ENCODE results near the gene JARID2. TPM values are rescaled to one million over a fixed set of nuclear protein-coding genes. Genes with fewer than 3 reads are reported as not detected.

The JARID2 gene
- polyA plus RNA-seq, 3 donors: 26.8 to 28.2 (median 28.0) TPM

DNA sequence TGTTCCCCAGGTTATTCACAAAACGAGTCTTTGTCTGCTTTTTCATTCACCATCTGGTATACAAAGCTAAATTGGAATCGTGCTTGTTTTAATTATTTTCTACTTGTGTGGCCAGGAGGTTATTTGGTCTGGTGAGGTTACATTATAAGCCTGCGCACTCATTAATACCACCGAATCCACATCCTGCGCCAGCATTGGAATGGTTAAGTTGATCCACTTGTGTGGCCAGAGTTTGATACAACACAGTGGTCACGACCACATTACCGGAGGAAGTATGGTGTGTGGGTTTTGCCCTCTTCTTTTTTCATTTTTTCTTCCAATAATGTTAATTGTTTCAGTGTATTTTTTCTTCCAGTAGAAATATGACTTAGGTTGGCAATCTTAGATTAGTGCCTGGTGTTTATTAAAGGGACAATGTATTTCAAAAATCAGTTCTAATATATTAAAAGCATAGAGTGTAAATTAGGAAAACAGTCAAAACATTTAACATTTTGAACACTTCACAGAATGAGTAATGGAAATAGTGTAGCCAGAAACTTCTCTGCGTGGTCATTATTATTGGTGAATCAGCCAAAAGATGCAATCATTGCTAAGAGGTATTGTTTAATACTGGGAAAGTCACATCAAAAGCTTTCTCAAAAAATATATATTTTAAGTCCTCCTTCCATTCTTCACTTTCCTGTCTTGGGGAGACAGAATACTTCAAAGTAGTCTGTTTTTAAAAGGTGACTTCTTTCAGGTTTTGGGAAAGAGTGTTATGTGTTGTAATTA is 84.5 kb downstream of the JARID2 start:
- DNase-seq (ENCODE audit: low read depth in 3 of 3, low spot score in 2 of 3): no peak

DNA sequence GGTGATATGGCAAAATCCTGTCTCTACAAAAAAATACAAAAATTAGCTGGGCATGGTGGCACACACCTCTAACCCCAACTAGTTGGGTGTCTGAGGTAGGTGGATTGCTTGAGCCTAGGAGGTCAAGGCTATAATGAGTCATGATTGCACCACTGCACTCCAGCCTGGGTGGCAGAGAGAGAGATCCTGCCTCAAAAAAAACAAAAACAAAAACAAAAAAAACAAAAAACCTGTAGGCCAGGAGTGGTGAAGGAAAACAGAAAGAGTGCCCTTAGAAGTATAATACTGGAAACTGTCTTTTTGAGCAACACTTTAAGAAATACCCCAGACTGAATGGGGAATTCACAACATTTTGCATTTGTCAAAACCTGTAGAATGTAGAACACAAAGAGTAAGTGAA is 85.3 kb downstream of the JARID2 start:
- no peak for DNase-seq (ENCODE audit: low read depth in 3 of 3, low spot score in 2 of 3)

DNA sequence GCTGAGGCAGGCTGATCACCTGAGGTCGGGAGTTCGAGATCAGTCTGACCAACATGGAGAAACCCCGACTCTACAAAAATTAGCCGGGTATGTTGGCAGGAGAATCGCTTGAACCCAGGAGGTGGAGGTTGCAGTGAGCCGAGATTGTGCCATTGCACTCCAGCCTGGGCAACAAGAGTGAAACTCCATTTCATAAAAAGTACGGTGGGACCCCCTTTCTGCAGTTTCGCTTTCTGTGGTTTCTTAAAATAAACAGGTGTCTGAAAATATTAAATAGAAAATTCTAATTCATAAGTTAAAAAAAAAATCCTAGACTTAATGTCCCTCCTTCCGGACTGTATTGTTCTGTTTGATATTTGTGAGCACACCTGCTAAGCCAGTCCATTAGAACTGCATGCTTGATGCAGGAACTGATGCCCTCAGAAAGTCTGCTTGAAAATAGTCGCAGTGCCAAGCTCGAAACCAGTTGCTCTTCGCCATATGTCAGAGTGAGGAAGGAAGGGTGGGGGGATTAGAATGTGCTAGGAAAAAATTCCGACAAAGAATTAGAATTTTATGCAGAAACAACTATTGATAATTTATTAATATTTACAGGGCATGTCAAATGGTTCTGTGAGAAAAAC is 85.9 kb downstream of the JARID2 start:
- no peak for DNase-seq (ENCODE audit: low read depth in 3 of 3, low spot score in 2 of 3)

DNA sequence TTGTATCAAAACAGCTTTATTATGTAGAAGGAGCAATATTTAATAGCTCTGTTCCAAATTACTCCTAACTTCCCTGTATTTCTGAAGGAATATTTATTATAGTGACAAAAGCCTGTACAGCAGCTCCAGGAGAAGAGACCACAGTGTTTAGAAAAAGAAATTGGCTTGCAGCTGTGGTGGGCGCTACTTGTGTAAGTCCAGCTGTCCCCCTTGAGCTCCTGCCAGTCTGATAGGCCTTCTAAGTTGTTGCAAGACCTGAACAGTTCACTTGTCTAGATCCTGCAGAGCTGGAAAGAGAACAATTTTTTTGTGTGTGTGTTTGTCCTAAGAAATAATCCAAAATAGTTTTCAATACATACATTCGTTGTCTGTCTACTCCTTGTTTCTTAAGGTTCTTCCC is 86.6 kb downstream of the JARID2 start:
- DNase-seq (ENCODE audit: low read depth in 3 of 3, low spot score in 2 of 3): no peak

DNA sequence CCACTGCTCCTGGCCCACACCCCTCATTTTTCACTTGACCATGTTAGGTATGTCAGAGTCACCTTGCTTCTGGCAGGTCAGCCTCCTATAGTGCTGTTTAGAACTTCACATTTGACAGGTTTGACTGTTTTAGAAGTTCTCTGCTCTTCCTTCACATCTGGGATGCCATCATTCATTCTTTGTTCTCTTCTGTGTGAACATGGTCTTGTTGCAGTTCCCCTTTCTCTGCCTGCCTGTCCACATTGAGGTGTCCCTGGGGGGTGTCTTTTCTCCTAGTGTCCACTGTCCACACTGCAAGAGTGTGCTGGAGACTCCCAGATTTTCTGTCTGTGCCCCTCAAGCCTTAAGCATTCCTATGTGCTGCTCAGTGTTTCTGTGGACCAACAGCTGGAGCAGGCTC is 89.5 kb downstream of the JARID2 start:
- no peak for DNase-seq (ENCODE audit: low read depth in 3 of 3, low spot score in 2 of 3)

DNA sequence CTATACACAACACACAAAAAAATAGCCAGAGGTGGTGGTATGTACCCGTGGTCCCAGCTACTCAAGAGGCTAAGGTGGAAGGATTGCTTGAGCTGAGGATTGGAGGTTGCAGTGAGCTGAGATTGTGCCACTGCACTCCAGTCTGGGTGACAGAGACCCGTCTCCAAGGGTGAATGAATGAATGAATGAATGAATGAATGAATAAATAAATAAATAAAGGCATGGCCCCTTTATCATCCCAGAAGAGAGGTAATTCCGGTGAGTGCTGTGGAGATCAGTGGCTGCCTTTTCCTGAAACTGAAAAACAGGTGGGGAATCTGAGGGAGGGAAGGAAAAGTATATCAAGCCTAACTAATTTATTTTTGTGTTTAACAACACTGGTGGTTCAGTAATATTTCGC is 90.0 kb downstream of the JARID2 start:
- no peak for DNase-seq (ENCODE audit: low read depth in 3 of 3, low spot score in 2 of 3)

DNA sequence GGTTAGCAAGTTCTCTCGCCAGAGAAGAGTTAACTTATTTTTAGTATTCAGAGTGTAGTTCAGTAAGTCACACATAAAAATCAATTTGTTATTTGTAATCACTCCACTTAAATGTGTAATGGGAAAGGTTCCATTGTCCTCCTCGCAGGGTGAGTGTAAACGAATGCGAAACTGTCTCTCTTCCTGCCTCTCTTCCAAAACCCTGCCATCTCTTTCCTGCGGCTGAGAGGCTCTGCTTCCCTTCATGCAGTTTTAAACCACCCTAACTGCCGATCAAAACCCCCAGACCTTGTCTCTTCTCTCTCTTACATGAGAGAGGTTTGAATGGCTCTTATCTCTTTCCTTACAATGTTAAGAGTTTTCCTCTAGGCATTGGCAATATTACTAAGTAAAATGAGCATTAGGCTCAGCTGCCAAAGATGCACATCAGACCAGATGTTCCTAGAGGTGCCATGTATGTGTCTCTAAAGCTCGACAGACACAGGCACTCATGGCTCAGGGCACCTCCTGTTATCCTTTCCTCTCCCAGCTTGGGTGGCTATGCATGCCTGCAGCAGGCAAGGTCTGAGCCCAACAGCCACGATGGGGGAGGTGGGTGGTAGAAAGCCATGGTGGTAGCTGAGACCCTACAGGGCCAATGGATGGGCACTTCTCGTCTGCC is 91.2 kb downstream of the JARID2 start:
- no peak for DNase-seq (ENCODE audit: low read depth in 3 of 3, low spot score in 2 of 3)

DNA sequence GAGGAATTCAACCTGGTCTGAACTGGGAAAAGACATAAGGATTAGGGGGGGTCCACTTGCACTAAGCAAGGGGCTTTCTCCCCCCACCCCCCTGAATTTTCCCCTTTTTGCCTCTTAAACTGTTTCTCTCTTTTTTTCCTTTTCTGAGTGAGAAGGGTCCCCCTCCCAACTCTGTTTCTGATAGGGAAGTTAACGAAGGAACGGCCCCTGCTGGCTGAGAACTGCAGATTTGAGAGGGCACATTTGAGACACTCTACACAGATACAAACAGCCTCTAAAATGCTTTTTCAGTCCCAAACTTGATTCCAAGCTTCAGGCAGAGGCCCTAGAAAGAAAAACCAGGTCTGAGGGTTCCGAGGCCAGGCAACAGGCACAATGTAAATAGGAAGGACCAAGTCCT is 91.7 kb downstream of the JARID2 start:
- no peak for DNase-seq (ENCODE audit: low read depth in 3 of 3, low spot score in 2 of 3)

DNA sequence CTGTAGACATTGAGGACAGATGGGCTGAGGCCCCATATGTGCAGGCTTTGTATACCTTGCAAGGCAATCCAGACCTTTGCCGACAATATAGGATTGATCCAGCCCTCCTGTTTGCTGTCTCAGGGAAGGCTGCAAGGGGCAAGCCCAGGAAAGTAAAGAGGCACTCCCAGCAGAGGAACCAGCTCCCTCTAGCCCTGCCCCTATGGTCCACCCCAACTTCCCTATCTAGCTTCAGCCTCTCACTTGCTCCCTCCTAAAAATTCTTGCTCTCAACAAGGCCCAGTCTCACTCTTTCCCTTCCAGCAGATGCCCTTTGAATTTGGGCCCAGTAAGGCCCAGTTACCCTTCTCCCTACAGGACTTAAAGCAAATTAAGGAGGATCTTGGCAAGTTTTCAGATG is 92.6 kb downstream of the JARID2 start:
- DNase-seq (ENCODE audit: low read depth in 3 of 3, low spot score in 2 of 3): no peak

DNA sequence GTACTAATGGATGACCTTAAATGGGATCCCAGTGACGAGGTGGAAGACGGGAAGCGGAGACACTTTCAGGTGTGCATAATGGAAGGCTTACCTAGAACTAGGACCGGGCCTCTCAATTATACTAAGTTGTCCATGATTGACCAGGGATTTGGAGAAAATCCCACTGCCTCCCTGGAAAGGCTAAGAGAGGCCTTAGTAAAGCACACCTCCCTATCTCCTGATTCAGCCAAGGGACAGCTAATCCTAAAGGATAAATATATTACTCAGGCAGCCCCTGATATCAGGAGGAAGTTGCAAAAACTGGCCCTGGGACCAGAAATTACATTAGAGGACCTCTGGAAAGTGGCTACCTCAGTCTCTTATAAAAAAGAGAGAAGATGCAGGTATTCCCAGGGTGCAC is 93.2 kb downstream of the JARID2 start:
- no peak for DNase-seq (ENCODE audit: low read depth in 3 of 3, low spot score in 2 of 3)

DNA sequence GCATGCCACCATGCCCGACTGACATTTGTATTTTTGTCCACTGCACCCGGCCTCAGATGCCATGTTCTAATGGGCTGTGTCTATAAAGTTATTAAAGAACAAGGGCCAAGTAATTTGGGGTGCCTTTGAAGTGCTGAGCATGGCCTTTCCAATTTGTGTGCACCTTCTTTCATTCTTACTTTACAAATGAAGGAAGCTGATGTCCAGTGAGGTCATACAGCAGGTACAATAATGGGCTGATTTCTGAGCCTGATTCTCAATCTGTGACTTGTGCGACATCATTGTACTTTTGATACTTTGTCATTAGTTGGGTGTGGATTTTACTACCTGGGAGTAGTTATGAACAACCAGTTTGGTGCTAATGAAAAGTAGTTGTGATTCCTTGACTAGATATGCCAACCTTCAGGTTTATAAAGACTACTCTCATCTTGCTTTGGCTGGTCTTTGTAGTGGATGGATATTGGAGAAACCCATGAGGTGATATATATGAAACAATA is 94.3 kb downstream of the JARID2 start:
- no peak for DNase-seq (ENCODE audit: low read depth in 3 of 3, low spot score in 2 of 3)

DNA sequence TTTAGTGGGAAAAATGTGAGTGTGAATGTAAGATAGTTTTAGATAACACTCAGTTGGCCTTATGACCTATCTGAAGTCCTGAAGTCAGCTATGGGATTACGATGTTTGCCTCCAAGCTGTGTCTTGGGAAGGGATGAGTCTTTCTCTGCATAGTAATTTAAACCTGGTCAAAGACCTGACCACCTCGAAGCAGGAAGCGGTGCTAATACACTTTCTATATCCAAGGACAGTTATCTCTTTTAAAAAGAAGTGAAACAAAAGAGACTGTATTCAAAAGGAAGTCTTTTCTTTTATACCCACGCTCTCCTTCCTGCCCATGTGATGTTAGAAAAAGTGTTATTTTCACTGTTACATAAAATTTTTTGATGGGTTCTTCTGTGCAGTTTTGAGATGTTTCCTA is 94.9 kb downstream of the JARID2 start:
- no peak for DNase-seq (ENCODE audit: low read depth in 3 of 3, low spot score in 2 of 3)

DNA sequence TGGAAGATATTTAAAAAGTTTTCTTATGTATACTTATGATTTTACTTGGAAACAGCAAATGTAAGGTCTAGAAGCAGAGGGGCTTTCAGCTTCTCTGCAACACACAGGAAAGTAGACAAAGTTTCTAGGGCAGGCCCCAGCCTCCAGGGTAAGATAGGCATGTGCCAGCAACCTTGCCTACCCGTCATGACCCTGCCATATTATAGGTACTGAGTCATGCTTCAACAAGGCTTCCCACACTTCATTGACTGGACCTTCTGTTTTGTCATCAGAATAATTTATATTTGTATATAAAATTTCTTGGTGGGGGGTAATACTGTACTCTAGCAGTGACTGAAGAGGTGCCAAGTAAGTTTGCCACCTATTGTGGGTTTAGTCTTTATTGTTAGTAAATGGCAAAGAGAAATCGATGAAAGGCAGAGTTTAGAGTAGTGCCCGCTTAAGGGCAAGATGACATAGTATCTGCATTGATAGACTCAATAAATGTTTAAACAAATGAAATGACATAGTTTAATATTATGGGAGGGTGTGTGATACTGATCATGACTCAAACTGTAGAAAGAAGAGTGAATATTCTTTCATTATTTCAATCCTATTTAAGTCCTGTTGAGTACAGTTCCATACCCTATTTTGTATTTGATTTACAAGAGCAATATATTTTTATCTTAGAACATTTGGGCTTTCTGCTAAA is 95.6 kb downstream of the JARID2 start:
- no peak for DNase-seq (ENCODE audit: low read depth in 3 of 3, low spot score in 2 of 3)

DNA sequence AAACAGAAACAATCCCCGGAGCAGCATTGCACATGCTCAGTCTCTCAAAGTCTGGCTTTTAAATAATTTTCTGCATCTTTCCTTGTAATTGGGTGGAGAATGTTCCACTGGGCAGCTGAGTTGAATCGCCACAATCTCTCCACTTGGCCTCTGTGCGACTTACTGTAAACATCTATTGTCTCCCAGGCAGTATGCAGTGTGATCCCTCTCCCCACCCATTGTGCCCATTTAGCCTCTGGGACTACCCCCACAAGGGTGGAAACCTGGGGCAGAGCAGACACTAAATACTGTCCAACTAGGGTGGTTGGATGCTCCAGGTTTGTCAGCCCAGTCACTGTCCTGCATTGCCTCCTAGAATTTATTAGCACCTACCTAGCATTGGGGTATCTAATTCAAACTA is 96.2 kb downstream of the JARID2 start:
- DNase-seq (ENCODE audit: low read depth in 3 of 3, low spot score in 2 of 3): no peak

DNA sequence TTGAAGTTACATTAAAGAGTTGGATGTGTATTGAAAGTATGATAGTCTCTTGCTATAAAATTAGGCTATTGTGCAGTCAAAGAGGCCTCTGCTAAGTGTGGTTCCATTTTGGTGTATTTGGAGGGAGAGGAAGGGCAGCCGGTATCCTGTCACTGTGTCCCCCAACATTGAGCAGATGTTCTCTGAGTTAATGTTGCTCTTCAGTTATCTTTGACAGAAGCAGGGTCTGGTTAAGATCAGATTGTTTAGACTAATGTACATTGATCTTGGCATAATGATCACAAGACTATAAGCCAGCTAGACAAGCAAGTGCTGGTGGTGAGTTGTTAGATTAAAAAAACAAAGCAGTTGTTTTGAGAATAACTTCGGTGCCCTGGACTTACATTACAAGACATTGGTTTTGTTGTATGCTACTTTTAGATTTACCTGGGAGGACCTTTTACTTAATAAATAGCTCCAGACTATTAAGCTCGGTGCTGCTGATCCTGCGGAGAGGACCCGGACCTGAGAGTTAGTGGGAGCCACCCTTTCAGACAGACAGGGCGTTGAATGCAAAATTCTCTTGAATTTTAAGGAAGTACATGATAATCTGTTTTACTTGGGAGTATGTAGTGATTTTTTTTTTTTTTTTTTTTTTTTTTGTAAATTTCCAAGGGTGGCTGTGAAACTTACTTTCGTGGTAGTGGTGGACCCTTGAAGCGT is 97.8 kb downstream of the JARID2 start:
- DNase-seq (ENCODE audit: low read depth in 3 of 3, low spot score in 2 of 3): no peak

DNA sequence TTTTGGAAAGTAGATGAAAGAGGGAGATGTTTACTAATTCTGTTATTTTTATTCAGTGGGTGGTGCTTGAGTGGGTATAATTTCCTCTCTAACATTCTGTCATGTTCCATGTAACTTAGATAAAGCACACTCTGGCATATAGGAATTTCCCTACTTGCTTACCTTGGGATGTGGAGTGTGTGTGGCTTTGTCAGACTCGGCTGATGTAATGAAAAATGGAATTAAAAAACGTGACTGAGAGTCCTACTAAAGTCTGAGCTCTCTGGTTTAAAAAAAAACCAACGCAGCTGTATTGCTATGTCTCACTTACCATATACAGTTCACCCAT is 98.3 kb downstream of the JARID2 start:
- DNase-seq (ENCODE audit: low read depth in 3 of 3, low spot score in 2 of 3): no peak

DNA sequence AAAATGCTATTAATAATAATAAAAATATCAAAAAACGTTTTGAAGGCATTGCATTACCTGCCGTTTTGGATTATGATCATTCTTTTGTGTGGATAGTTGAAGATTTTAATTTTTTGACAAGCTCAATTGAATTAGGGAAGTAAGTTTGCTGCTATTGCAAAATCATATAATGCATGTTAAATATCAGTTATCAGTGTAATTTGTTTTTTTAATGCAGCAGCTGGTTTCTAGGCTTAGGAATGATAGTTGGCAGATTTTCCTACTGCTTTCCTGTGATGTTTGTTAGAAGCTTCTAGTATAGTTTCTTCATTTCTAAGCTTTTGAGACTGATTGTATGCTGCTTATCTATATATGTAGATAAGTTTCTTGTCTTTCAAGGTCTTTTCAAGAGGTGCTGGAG is 99.0 kb downstream of the JARID2 start:
- DNase-seq (ENCODE audit: low read depth in 3 of 3, low spot score in 2 of 3): no peak

DNA sequence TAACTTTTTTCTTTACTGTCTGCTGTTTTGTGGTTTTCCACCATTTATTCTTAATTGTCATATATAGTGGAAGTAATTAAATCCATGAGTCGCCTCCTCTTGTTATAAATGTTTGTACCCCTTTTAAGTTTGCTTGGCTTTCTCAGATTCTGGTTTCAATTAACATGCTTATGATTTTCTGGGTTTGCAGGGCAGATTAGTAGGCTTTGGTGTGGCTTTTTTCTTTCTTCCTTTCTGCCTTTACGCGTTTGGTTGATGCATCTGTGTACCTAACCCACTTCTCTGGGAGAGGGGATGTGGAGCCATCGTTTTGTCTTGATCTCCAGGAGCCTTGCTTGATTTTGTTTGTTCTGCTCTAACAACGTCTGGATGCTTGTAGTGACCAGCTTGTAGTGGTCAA is 100.4 kb downstream of the JARID2 start:
- no peak for DNase-seq (ENCODE audit: low read depth in 3 of 3, low spot score in 2 of 3)

DNA sequence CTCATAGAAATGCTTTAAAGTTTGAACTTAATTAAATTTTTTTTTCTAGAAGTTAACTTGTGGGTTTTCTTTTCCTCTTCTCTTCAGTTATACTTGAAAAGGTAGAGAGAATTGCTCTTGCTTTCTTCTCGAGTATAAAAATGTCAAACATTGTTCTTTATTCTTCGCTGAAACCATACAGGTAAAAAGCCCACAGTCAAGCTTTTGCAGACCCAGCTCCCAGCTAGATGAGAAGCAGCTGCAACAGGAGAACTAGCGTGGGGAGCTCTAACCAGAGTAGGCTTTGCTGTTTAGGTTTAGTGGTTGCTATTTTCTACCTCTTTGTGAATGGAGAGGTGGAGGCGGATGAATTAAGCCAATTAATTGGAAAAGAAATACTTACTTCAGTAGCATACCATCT is 102.7 kb downstream of the JARID2 start:
- no peak for DNase-seq (ENCODE audit: low read depth in 3 of 3, low spot score in 2 of 3)

DNA sequence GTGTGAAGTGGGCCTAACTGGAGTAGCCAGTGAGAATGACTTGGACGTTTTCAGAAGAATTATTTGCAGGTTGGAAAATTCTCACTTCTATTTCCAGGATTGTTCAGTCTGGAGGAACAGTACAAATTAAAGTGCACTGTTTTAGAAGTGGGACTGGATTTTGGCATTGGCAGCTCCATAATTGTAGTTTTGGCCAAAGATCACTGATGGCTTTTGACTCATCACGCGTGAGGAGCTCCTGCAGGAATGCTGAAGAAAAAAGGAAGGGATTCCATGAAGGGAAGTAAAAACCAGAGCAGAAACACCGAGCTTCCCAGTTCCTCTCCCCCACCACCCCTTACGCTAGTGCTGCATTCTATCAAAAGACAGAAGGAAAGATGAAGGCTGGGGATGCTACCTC is 103.5 kb downstream of the JARID2 start:
- no peak for DNase-seq (ENCODE audit: low read depth in 3 of 3, low spot score in 2 of 3)

Measured in right renal cortex interstitium (tissue), 3 donors.